Measurements from ENCODE around the gene ADARB1.
A peak's percentile ranks its signal among the peaks of the same experiment; 100 is the strongest.

The ADARB1 gene

DNA sequence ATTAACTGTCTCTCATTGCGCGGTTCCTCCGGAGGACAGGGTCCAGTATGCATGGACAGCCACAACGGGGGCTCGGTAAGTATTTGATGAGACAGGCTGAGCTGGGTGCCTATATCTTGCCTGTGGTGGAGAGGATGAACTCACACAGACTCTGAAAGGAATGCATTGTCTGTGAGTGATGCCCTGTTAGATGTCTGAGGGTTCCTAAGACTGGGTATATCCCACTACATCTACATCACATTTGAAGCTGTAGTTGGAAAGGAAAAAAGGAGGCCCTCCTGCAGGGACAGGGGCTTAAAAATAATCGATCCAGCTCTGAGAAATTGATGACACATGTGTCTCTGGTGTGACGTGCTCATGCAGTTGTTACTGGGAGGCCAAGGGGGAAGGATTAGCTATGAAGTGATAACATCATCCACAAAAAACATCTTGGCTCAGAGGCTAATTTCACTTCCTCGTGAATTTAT is 1.9 kb downstream of the ADARB1 start:
- DNase-seq, result peak; percentile 35

DNA sequence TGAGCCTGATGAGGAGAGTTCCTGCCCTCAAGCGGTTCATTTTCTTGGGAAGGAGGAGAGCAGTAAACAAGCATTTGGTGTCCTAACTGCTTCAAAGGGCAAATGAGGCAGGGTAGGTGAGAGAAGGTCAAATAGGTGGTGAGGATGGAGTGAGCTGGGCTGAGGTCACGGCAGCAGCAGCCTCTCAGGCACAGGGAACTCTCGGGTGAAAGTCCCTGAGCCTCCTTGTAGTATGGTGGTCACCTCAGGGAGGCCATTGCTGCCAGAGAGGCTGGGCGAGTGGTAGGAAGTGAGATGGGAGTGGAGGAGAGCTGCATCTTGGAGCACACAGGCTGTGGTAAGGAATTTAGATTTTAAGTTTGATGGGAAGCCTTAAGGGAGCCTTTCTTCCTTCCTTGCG is 4.0 kb downstream of the ADARB1 start:
- DNase-seq, result no peak

GRCh38 chr21:45078877-45079281 is 4.5 kb downstream of the ADARB1 start:
- DNase-seq, result peak; percentile 48

DNA sequence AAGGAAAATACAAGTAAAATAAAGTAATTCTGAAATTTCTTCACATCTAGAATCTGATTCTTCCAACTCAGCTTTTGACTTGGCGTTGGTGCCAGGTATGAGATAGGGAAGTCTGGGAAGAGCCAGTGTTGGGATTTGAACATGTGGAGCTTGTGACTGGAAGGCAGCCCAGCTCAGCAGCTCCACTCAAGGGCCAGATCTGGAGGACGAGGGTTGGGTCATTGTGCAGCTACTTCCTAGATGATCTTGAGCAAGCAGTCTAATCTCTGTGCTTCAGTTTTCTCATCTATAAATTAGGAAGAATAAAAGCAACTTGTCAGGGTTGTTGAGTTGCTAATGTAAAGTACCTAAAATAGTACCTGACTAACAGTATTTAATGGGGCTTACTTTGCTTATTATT is 5.0 kb downstream of the ADARB1 start:
- no peak for DNase-seq

DNA sequence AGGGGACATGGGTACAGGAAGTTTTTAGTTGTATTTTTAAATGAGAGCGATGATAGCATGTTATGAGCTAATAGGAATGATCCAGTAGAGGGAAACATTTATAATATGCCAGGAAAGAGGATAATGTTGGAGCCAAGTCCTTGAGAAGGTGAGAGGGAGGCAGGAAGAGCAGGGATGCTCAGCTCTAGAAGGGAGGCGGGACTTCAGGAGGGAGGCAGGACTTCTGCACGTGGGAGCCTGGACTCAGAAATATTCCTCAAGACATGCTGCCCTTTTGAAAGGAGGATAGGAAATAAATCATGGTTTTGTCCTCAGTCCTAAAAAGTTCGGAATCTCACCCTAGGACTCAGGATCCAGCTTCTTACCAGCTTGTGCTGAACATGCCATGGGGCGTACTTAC is 5.9 kb downstream of the ADARB1 start:
- DNase-seq, result no peak

DNA sequence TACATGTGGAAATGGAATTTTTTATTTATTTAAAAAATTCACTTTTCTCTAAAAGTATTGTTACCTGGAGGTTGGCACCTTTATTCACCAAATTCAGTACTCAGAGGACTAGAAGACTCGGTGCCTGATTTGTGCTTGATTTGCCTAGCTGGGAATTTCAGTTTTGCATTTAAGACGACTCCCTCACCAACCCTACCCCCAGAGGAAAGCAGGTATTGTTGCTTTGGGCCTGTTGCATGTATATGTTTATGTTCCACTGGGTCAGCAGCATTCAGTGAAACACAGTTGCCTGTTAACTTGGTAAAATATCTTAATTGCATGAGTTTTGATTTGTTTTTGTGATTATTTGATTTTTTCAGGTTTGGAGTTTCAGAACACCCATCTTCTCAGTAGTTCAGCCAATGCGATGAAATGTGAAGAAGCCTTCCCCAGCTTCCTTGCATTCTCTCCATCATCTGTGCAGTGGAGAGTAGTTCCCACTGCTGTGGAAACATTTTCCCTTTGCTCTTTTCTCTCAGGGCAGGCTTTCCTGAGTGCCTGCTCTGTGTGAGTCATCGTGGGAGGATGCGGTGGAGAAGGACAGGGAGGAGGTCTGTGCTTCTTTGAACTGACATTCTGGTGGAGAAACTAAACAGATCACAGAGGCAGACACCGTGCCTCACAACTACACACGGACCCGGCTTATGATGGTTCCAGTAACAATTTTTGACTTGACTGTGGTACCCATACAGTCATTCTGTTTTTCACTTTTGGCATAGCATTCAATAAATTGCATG is 6.4 kb downstream of the ADARB1 start:
- peak; percentile 47 for DNase-seq

DNA sequence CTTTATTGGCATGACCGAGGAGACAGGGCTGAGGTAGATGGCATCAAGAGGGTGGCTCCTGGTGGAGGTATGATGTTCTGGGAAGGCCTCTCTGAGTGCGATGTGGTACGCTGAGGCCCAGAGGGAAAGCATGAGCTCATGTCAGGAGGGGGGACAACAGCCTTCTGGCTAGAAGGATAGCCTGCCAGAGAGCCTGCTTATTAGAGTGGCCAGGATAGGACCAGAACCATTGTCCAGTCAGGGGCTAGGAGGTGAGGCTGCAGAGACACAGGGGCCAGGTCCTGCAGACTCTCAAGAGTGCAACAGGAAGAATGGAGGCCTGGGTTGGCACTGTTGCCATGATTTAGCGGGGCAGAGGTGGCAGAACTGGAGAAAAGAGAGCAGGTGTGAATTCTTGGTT is 7.3 kb downstream of the ADARB1 start:
- DNase-seq, result no peak

- DNase-seq, result no peak
Measured at GRCh38 chr21:45082736-45083135, 8.4 kb downstream of the ADARB1 start.

- DNase-seq, result no peak
Measured at GRCh38 chr21:45084121-45084520, 9.7 kb downstream of the ADARB1 start.

- DNase-seq, result no peak
Measured at GRCh38 chr21:45084881-45085536, 10.6 kb downstream of the ADARB1 start.

- no peak for DNase-seq
Measured at GRCh38 chr21:45085700-45086099, 11.3 kb downstream of the ADARB1 start.

DNA sequence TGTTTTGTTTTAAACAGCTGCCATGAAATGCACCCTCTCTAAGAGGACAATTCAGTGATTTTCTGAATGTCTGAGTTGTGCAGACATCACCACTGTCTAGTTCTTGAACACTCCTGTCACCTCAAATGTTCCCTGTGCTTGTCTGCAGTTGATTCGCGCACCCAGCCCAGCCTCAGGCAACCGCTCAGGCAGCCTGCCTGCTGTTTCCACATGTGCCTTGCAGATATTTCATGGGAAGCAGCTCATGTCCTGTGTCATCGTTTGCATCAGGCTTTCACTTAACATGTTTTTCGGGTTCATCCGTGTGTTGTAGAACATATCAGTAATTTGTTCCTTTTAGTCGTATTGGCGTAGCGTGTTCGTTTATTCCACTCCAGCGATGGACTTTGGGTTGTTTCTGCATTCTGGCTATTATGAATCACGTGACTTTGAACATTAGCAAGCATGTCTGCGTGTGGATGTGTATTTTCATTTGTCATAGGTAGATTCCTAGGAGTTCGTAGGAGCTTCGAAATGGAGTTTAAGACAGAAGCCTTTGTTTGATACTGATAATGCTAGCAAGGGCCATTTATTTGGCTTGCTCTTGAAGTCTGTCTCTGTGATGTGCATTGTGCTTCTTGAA is 12.1 kb downstream of the ADARB1 start:
- no peak for DNase-seq

GRCh38 chr21:45087022-45087823 is 12.8 kb downstream of the ADARB1 start:
- peak; percentile 11 for DNase-seq

- no peak for DNase-seq
Measured at GRCh38 chr21:45088116-45088515, 13.7 kb downstream of the ADARB1 start.

DNA sequence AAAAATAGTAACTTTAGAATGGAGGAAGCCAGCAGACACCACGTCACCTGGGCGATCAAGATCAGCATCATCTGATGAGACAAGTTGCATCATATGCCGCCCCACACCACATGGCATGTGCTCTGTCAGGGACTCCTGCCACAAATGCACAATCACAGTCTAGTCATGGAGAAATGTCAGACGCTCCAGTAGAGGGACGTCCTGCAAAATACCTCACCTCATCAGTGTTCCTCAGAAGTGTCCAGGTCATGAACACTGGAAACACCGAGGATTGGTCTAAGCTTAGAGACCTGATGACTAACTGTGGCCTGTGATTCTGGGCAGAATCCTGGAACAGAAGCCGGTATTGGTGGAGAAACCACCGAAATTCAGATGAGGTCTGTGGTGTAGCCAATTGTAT is 14.3 kb downstream of the ADARB1 start:
- no peak for DNase-seq

GRCh38 chr21:45089964-45090363 is 15.6 kb downstream of the ADARB1 start:
- DNase-seq, result no peak

DNA sequence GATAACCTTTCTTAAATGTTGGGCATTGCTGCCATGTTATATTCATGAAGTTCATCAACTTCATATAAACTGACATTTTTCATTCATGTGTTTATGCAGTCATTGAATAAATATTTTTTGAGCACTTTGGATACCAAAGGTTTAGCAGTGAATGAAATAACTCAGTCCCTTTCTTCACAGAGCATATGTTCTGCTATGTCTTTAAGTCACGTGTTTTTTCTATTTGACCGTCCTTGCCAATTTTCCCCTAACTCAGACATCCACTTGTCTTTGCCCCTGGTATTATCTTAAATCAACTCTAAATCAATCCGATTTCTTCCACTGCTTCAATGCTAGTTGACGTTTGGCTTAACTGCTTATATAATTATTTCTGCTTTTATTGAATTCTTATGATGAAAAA is 16.6 kb downstream of the ADARB1 start:
- no peak for DNase-seq

- DNase-seq, result peak; percentile 13
Measured at GRCh38 chr21:45091550-45092322, 17.4 kb downstream of the ADARB1 start.

GRCh38 chr21:45093035-45093532 is 18.7 kb downstream of the ADARB1 start:
- DNase-seq, result no peak

DNA sequence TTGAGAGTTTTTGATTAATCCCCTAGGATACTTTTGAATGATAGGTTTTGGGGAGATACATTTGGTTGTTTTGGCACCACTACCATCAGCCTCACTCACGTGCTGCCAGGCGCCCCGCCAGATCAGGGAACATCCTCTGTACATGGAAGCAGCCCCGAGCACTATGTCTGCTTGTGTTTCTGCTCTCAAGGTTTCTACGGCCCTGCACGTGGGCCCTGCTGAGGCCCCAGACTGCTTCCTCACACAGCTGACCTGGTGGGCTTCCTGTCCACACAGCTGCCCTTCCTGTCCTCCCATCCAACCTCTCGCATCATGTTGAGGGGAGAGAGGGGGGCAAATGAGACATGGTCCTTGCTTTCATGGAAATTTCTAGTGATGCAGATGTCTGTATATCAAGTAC is 20.0 kb downstream of the ADARB1 start:
- DNase-seq, result no peak

DNA sequence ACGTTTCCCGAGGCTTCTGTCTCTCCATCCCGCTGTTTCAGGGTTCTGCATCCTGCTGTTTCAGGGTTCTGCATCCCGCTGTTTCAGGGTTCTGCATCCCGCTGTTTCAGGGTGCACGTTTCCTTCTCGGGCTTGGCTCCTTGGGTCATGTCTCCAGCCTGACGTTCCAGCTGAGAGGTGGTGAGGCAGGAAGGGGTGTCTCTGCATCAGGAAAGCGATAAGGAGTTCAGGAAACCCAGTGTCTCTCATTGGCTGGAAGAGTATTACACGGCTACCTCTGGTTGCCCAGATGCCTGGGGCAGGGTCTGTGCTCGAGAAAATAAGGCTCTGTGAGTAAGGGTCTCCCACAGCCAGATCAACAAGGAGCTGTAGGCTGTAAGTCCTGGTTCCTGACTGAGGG is 21.1 kb downstream of the ADARB1 start:
- DNase-seq, result no peak

GRCh38 chr21:45096217-45096616 is 21.8 kb downstream of the ADARB1 start:
- DNase-seq, result no peak
